ENCODE data around the gene LSM11.

GRCh38 chr5:157766442-157766841 is 22.9 kb downstream of the LSM11 start:
- TF ChIP-seq POLR2A (IDR thresholded peaks at IDR 0.05; ENCODE audit: low read depth, low read length) (no peak), TAF1 (IDR thresholded peaks at IDR 0.05; ENCODE audit: low read depth, low read length) (no peak), POLR2AphosphoS5 (IDR thresholded peaks at IDR 0.05; ENCODE audit: low read depth, low read length) (no peak), SPI1 (IDR thresholded peaks at IDR 0.05; ENCODE audit: low read depth, low read length) (no peak)

Measured in GM12891 (cell line).